K562 (cell line): ENCODE results near the gene CYB5R3. TPM values are rescaled to one million over a fixed set of nuclear protein-coding genes. Genes with fewer than 3 reads are reported as not detected.

ENCODE experiments used
- ATAC-seq: fragments of 200-7000 bp; cut with Tn5 transposase; 3 replicates; pipeline ENCODE4 v1.9.1; 2020; ENCODE audit warnings: moderate library complexity
- BruUV-seq: library from RNA; stranded (reverse); fragments of 400-500 nt; replicated peaks from 2 replicates; lab custom pipeline; 2021; lab: Mats Ljungman, UMichigan
- CTCF ChIA-PET: fragments of 300-600 bp; formaldehyde crosslinking; extraction: SDS; loops from one replicate; lab custom pipeline; 2021; ENCODE audit warnings: low intra/inter-chr PET ratio; lab: Yijun Ruan, JAX
- POLR2A ChIA-PET: fragments of 300-600, 350-650 bp; sonication (Branson Sonifier 250); formaldehyde crosslinking; extraction: SDS; loops from one replicate; lab custom pipeline; 2021; ENCODE audit warnings: antibody characterized with exemption, inconsistent platforms; lab: Yijun Ruan, JAX
- DNase-seq, 4 experiments: peaks; one replicate each; pipeline versions ENCODE4 v3.0.0 to v3.0.0-alpha.2; 2011 to 2018; ENCODE audit warnings: low spot score in 3 of 4, mixed read lengths in 3 of 4; ENCODE audit errors: extremely low read depth in 1 of 4
- FAIRE-seq: peaks from 2 replicates; lab custom pipeline; 2011; peaks lifted over from hg19 to GRCh38; lab: Jason Lieb, UNC
- H2AFZ ChIP-seq: 2 replicates; pipeline ENCODE4 v1.6.0; 2011; ENCODE audit warnings: low read depth, low read length, control low read depth, inconsistent platforms
- H3K27ac ChIP-seq: fragments of 200-600 bp; 3 replicates; pipeline ENCODE4 v1.8.0; 2011; ENCODE audit warnings: low read depth, mild to moderate bottlenecking, control low read depth, inconsistent platforms, low read length, moderate library complexity, mixed read lengths; ENCODE audit errors: extremely low read depth
- H3K27me3 ChIP-seq, 2 experiments: fragments of 300-600 bp in 1 of 2; 2 replicates in 1 of 2; 3 replicates in 1 of 2; pipeline versions ENCODE4 v1.6.0 to v1.8.0; 2011; ENCODE audit warnings: inconsistent platforms in 2 of 2, low read length in 2 of 2, mild to moderate bottlenecking in 1 of 2, mixed read lengths in 1 of 2, moderate library complexity in 1 of 2; ENCODE audit not compliant: control insufficient read depth in 2 of 2, insufficient read depth in 2 of 2
- H3K36me3 ChIP-seq: fragments of 300-600 bp; 3 replicates; pipeline ENCODE4 v1.8.0; 2011; ENCODE audit warnings: mild to moderate bottlenecking, low read length, inconsistent platforms; ENCODE audit not compliant: control insufficient read depth, insufficient read depth
- H3K4me1 ChIP-seq, 2 experiments: fragments of 200-600 bp in 1 of 2; replicated peaks in 1 of 2; 2 replicates in 1 of 2; 3 replicates in 1 of 2; pipeline versions ENCODE4 v1.5.1 to v1.8.0; 2011; ENCODE audit warnings: inconsistent platforms in 2 of 2, low read length in 2 of 2, mild to moderate bottlenecking in 1 of 2, mixed read lengths in 1 of 2, moderate library complexity in 1 of 2; ENCODE audit not compliant: control insufficient read depth in 2 of 2, insufficient read depth in 2 of 2
- H3K4me2 ChIP-seq: 2 replicates; pipeline ENCODE4 v1.6.1; 2011; ENCODE audit warnings: low read length, control low read depth, inconsistent platforms, mixed read lengths; ENCODE audit not compliant: insufficient read depth
- H3K4me3 ChIP-seq: fragments of 200-600 bp; sonication (generic), shearing (Covaris generic); 2 replicates; pipeline ENCODE4 v1.5.1; 2016; ENCODE audit warnings: control low read depth, inconsistent platforms
- H3K79me2 ChIP-seq: fragments of 200-600 bp; 3 replicates; pipeline ENCODE4 v1.8.0; 2011; ENCODE audit warnings: low read length, inconsistent platforms; ENCODE audit not compliant: control insufficient read depth, insufficient read depth
- H3K9ac ChIP-seq, 2 experiments: 2 replicates each; pipeline versions ENCODE4 v1.6.0 to v1.6.1; 2011; ENCODE audit warnings: low read depth in 2 of 2, low read length in 2 of 2, control low read depth in 1 of 2, inconsistent platforms in 1 of 2, mild to moderate bottlenecking in 1 of 2, mixed read lengths in 1 of 2; ENCODE audit not compliant: insufficient read depth in 1 of 2
- H3K9me1 ChIP-seq: one replicate; pipeline ENCODE4 v1.6.0; 2011; ENCODE audit warnings: inconsistent platforms, mild to moderate bottlenecking, low read length, moderate library complexity; ENCODE audit not compliant: control insufficient read depth, insufficient read depth
- H3K9me3 ChIP-seq: replicated peaks from 2 replicates; pipeline ENCODE4 v1.5.1; 2011; ENCODE audit warnings: low read depth, low read length, inconsistent platforms; ENCODE audit not compliant: control insufficient read depth, insufficient read depth
- H4K20me1 ChIP-seq: replicated peaks from 2 replicates; pipeline ENCODE4 v1.6.1; 2011; ENCODE audit warnings: low read length, inconsistent platforms, mixed read lengths; ENCODE audit not compliant: control insufficient read depth, insufficient read depth
- BCL6 ChIP-seq: fragments of 250-450 bp; sonication (Bioruptor Pico); IDR thresholded peaks from 2 replicates; pipeline ENCODE4 v1.4.0; 2020
- CREB1 ChIP-seq, 2 experiments: sonication (generic) in 1 of 2; formaldehyde crosslinking in 1 of 2; IDR thresholded peaks; 2 replicates each; pipeline versions ENCODE4 v1.6.1 to v1.8.0; 2012 to 2022; ENCODE audit warnings: inconsistent platforms in 1 of 2, mild to moderate bottlenecking in 1 of 2, missing genetic modification reagents in 1 of 2, moderate library complexity in 1 of 2
- DPF2 ChIP-seq: fragments of 450-650 bp; IDR thresholded peaks from 2 replicates; pipeline ENCODE4 v1.6.1; 2016
- FOXK2 ChIP-seq, 2 experiments: fragments of 450-650 bp; IDR thresholded peaks in 1 of 2; conservative IDR thresholded peaks in 1 of 2; 2 replicates each; pipeline ENCODE4 v1.6.1; 2016; ENCODE audit warnings: low read depth in 2 of 2, mild to moderate bottlenecking in 1 of 2
- HNRNPLL ChIP-seq: fragments of 200-400 bp; formaldehyde crosslinking; IDR thresholded peaks from 2 replicates; pipeline ENCODE4 v1.6.1; 2017; ENCODE audit warnings: low read length, low read depth, mild to moderate bottlenecking; ENCODE audit not compliant: poor library complexity, severe bottlenecking
- ILK ChIP-seq: fragments of 450-650 bp; IDR thresholded peaks from 2 replicates; pipeline ENCODE4 v1.6.1; 2016; ENCODE audit warnings: missing genetic modification characterization, low read depth, mild to moderate bottlenecking, missing compliant biosample characterization, moderate library complexity, borderline replicate concordance
- NFIC ChIP-seq: fragments of 450-650 bp; IDR thresholded peaks from 2 replicates; pipeline ENCODE4 v1.6.1; 2017; ENCODE audit warnings: mild to moderate bottlenecking, inconsistent platforms
- NFRKB ChIP-seq: fragments of 450-650 bp; IDR thresholded peaks from 2 replicates; pipeline ENCODE4 v1.6.1; 2016; ENCODE audit warnings: low read depth
- PHF8 ChIP-seq: fragments of 200-600 bp; sonication (generic); IDR thresholded peaks from 2 replicates; pipeline ENCODE4 v1.6.1; 2012; ENCODE audit warnings: mixed run types, mild to moderate bottlenecking, inconsistent platforms, low read length, moderate library complexity, borderline replicate concordance
- RBM25 ChIP-seq: fragments of 200-400 bp; formaldehyde crosslinking; IDR thresholded peaks from 2 replicates; pipeline ENCODE4 v1.6.1; 2018; ENCODE audit warnings: low read length, low read depth, moderate library complexity; ENCODE audit not compliant: severe bottlenecking
- WGBS: fragments of 100-300 bp; shearing (Covaris generic); methylation state at CpG from one replicate; pipeline ENCODE4 v1.1.6; 2016; ENCODE audit warnings: low coverage, mixed read lengths; ENCODE audit not compliant: insufficient coverage; ENCODE audit errors: missing lambda C conversion rate; 5-methylcytosine and 5-hydroxymethylcytosine counted together
- in situ Hi-C: fragments of 300-500 bp; cut with MboI; formaldehyde crosslinking; loops from 4 replicates; pipeline ENCODE4 v1.15.0; 2018; ENCODE audit warnings: inconsistent platforms, mixed read lengths
- intact Hi-C: fragments of 100-400 bp; cut with micrococcal nuclease; formaldehyde crosslinking; loops from 2 replicates; pipeline ENCODE4 v1.14.2; 2022
- polyA plus RNA-seq, 8 experiments: library from polyadenylated mRNA; depleted of rRNA in 4 of 8; stranded (reverse) in 5 of 8; unstranded in 3 of 8; fragments of >200 nt; fragmentation: Nextera tagmentation in 2 of 8; fragmentation: Illumina TruSeq in 1 of 8; extraction: Ambion mirVana in 2 of 8; extraction: Trizol in 1 of 8; gene quantifications; 2 replicates each; pipeline versions ENCODE4 v1.2.1 to v1.2.3, GENCODE V29; 2011 to 2014; ENCODE audit warnings: inconsistent platforms in 1 of 8, missing spikeins in 1 of 8
- total RNA-seq, 7 experiments: library from RNA; depleted of rRNA in 6 of 7; stranded (reverse); fragments of >200 nt in 6 of 7; fragmentation: Illumina TruSeq in 2 of 7; extraction: Trizol in 2 of 7; gene quantifications; 2 replicates each; pipeline versions ENCODE4 v1.2.1 to v1.2.3, GENCODE V29; 2011 to 2021; ENCODE audit warnings: low replicate concordance in 1 of 7
- TF ChIP-seq, protein P1 (sequence below), 2 experiments: fragments of 450-650 bp; IDR thresholded peaks; 2 replicates each; pipeline ENCODE4 v1.6.1; 2016

Gene CYB5R3
- total and polyA plus RNA-seq, 9 of the 15 experiments (the other 6 are each of a cell fraction or from before 2014, with no cell fraction given) = 1.4 to 66.8 (median 23.4) TPM

DNA sequence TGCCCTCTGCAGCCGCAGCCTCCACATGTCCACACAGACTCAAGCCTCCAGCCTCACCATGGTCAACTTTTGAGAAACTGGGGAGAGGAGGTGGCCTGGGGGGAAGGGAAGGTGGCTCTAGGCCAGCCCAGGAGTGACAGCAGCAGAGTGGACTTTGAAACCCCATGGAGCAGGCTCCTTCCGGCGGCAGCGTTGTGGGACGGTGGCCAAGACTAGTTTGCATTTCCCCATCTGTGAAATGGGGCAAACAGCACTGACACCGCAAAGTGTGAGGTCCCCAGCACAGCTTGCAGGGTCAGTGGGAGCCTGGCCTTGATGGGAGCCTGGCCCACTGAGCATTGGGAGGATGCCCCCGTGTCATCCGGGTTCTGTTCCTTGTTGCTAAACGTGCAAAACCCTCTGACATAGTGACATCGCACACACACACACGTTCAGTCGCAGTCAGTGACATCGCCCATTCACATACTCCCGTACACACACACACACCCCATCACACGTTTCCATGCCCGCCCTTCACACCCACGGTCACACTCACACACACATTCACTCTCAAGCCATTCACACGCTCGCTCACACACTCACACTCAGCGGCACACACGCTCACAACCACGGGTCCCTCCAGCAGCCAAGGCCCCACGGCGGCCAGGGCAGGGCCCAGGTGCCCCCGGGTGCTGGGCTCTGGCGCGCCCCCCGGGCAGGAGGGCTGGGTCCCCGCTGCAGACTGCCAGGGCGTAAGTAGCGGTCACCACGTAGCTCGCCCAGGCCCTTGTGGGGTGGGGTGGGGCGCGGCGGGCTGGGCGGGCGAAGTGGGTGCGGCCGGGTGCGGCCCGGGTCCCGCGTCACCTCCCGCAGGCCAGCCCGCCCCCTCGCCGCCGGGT lies 585 bp downstream of the CYB5R3 start (continued):
- TF ChIP-seq, protein P1, sequence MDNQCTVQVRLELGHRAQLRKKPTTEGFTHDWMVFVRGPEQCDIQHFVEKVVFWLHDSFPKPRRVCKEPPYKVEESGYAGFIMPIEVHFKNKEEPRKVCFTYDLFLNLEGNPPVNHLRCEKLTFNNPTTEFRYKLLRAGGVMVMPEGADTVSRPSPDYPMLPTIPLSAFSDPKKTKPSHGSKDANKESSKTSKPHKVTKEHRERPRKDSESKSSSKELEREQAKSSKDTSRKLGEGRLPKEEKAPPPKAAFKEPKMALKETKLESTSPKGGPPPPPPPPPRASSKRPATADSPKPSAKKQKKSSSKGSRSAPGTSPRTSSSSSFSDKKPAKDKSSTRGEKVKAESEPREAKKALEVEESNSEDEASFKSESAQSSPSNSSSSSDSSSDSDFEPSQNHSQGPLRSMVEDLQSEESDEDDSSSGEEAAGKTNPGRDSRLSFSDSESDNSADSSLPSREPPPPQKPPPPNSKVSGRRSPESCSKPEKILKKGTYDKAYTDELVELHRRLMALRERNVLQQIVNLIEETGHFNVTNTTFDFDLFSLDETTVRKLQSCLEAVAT (IDR thresholded peaks at IDR 0.05) = peak in 1 of 2 experiments; percentile 17; a peak in 1 of 4 replicates
- no peak for TF ChIP-seq NFRKB
- peak; percentile 28; the same call in 1 of the 2 replicates for TF ChIP-seq DPF2
- TF ChIP-seq PHF8 = peak; percentile 32; the same call in 1 of the 2 replicates
- TF ChIP-seq FOXK2 (conservative IDR thresholded peaks at IDR 0.05 in 1 of 2, IDR thresholded peaks at IDR 0.05 in 1 of 2; ENCODE audit: low read depth in 2 of 2) = peak in 1 of 2 experiments; percentile 34; a peak in 1 of 4 replicates
- no peak for TF ChIP-seq CREB1 (IDR thresholded peaks at IDR 0.05)
- 0 out of 2 replicates have a peak, but pooled peaks have one; percentile 4 for TF ChIP-seq CREB1 (CRISPR knock-in tag; IDR thresholded peaks at IDR 0.05)
- peak; percentile 58 for TF ChIP-seq HNRNPLL
- TF ChIP-seq, all 486 proteins: peak for 30

DNA sequence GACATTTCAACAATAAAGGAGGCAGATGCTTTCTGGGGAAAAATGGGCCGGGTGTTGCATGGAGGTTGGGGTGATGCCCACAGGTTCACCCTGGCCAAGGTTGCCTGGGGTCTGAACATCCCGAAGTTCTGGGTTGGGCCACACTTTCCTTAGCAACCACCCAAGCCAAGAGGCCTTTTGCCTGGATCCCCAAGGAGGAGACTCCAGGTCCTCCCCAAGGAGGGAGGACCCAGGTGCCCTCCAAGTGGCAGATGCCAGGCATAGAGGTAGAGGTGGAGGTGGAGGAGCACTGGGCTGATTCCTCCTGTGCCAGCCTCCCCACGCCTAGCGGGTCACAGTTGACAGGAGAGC lies 1.2 kb downstream of the CYB5R3 start:
- H3K27ac ChIP-seq = peak overlapping the region; percentile 83; the same call in 1 of the 3 replicates
- 66% methylated on average over 4 of the region's 4 CpGs for WGBS
- FAIRE-seq = no peak
- TF ChIP-seq RBM25 = no peak
- no peak for TF ChIP-seq NFIC
- no peak for TF ChIP-seq BCL6 (CRISPR knock-in tag)
- TF ChIP-seq ILK (tag) = no peak

More for the DNA sequence above, 1.2 kb downstream of the CYB5R3 start:
- DNase-seq = no peak
- Histone ChIP-seq H3K27me3 (no peaks in the 10 kb centered on the region; a peak in 1 of 5 replicates), H3K9me3 (no peaks in the 10 kb centered on the region), H4K20me1 (peaks cover 16% of the 10 kb centered on the region), H3K36me3 (peaks cover 3% of the 10 kb centered on the region; the same call in 1 of the 3 replicates), H3K4me3 (peak overlapping the region; percentile 93), H2AFZ (no peak overlapping the region), H3K9ac (peak overlapping the region; percentile 84 to 96; a peak in 3 of 4 replicates), H3K79me2 (peaks cover 56% of the 10 kb centered on the region), H3K9me1 (peaks cover 2% of the 10 kb centered on the region), H3K4me1 (peaks cover 51 to 63% of the 10 kb centered on the region in 2 experiments), H3K4me2 (peak overlapping the region; percentile 100)
- no TSS peak for BruUV-seq
- intact Hi-C loops = no loop called here
- POLR2A ChIA-PET = interaction anchor here (0.9 to 2.2 kb wide), 2 partner anchors 11 to 33 kb away, joined by 3 to 13 read pairs; partner anchors contain the start of gene POLDIP3
- in situ Hi-C loops = no loop called here
- ATAC-seq = no peak
- CTCF ChIA-PET = no interaction called here
